GM19240 (cell line): ENCODE results near the gene ZAP70.
"Not testable (repeated sequence)": the region's sequence is repeated elsewhere in the genome, so short reads cannot be mapped to it uniquely, and the experiment has no call there.

Source experiments
- DNase-seq: peaks from one replicate; pipeline ENCODE4 v3.0.0; 2011; ENCODE audit warnings: low spot score; ENCODE audit not compliant: insufficient read length

ZAP70 gene

DNA sequence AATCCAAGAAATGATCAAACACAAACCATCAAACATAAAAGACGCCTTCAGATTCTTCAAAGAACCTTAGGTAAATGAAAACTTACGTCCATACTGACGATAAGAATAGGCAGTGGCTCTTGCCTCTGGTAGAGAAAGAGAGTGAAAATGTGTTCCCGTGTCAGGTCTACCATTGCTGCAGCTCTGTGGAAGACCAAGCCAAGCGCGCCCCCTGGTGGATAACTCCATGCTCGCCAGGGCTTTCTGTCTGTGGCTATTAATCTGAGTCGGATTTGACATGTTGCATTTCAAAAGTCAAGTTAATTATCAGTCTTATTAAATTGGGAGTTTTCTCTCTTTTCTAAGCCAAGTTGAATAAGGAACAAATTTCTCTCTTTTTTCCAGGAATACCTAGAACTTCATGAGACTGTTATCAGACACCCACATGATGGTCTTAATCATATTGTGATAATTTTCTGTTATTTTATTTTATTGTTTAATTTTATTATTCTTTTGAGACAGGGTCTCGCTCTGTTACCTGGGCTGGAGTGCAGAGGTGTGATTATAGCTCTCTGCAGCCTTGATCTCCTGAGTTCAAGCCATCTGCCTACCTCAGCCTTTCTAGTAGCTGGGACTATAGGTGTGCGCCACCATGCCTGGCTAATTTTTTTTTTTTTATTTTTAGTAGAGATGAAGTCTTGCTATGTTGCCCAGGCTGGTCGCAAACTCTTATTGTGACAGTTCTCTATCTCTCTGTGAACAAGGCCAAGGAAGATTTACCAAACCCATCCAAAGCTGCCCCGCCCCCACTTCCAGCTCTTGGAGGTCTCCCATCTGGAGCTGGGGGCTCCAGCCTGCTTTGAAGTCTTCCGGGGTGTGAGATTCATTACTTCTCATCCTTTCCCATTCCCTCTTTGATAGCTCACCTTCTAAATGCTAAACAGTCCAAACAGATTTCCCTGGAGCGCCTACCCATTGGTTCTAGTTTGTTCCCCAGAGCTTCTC is 15.8 kb upstream of the ZAP70 start:
- DNase-seq, result peak; percentile 76

DNA sequence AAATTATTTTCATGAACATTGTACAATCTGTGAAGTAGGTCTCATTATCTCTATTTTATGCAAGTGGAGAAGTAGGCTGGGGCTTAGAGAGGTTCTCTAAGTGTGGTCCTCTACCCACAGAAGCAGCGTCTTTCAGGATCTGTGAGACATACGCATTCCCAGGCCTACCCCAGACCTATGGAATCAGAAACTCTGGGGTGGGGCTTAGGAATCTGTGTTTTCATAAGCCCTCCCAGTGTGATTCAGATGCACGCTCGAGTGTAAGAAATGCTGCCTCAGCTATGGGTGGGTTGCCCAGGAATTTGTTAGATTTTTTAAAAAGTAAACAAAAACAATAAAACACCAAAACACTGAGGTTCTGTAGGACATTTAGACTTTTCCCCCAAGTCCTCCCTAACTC is 14.8 kb upstream of the ZAP70 start:
- no peak for DNase-seq

DNA sequence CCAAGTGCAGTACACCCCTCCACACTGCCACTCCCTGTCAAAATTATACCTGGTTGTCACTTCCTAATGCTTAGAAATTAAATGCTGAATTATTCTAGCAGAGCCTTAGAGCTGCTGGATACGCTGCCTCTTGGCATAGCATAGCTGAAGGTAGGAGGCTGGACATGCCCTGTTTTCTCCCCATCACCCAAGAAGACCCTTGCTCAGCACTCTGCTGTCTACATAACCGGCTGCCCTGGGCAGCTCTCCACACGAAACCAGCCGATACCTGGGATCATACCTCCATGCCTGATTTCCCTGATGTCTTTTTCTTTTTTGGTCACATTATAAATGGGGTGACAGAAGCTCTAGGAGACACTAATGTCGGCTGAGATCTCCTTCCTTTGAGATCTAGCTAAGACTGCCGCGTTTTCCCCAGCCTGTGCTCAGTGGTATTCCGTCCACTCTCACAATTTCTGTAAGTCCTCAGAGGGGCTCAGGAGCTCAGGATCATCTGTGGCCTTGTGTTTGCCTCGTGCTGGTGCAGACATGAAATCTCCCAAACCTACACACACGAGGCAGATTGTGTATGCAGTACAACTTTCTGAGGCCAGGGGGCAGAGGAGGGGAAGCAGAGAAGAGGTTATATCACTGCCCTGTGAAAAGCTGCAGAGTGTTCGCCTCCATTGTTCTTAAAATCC is 13.5 kb upstream of the ZAP70 start:
- no peak for DNase-seq

DNA sequence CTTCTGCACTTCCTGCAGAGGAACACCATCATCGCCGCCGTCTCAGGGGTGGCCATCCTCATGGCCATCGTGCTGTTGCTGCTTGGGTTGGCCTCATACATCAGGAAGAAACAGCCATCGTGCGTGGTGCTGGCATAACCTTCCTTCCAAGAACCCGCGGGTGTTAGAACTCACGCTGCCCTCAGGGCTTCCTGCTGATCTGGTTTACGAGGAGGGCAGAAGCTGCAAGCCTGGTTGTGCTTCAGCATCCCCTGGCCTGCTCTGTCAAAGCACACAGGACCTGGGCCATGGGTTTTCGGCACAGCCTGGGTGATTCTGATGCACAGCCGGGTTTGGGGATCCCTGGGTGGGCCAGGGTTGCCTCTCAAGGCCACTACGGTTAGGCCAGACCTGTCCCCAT is 12.2 kb upstream of the ZAP70 start:
- DNase-seq, result no peak

DNA sequence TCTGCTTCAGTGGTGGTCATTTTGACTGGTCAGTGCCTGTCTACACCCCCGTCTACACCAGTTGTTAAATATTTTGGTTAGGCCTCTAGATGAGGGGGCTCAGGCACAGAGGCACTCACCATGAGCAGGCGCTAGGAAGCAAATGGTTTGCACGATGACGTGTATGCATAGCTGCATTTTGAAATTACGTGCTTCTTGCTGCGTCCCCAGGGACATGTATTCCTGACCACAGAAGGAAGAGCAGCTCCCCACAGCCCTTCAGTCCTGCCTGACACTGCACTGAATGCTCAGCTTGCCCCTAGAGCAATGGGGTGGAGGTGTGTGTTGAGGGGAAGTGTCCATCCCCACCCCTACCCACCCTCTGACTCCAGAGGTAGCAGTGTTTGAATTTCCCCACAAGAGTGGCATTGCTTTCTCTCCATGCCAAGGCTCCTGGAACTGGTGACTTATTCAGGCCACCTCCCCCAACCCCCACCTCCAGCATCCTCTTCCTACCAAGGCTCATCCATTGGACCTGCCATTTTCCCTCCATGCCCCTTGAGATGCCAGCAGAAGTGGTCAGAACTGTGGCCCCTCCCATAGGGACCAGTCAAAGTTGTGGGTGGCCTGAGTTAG is 11.4 kb upstream of the ZAP70 start:
- DNase-seq, result no peak

DNA sequence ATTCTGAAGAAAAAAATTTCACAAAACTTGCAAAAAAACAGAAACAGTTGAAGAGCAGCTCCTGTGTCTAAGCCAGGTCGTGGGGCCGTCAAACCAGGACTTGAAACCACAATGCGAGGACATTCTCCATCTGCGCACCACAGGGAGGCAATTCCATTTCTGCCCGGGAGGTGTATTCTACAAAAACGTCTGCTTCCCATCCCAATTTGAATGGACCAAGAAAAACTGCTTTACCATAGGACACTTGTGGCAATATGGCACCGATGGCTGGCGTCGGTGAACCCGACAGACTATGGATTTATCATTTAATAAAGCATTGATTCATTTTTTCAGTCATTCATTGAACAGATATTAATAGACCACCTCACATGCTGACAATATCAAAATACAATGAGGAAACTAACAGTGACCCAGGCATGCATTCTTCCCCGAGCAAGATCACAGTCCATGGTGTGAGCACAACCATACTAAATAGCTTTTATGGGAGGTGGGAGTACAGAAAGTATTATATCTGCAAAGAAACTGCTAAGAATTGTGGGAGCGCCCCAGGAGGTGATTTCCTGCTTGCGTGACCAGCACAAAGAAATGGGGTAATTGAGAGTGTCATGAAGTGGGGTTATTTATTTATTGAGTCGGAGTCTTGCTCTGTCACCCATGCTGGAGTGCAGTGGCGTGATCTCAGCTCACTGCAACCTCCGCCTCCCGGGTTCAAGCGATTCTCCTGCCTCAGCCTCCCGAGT is 10.5 kb upstream of the ZAP70 start:
- no peak for DNase-seq

DNA sequence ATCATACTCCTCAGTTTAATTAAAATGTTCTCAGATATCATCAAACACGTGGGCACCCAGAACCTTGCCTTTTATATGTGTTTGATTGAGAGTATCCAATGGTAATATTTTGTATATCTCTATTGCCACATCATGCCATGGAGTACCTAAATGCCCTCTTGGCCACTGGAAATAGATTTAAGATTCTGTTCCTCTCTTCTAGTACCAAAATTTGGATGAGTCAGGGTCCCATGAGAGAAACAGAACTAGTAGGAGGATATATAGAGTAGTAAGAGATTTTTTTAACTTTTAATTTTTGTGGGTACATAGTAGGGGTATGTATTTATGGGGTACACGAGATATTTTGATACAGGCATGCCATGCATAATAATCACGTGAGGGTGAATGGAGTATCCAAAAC is 9.6 kb upstream of the ZAP70 start:
- DNase-seq, result no peak

DNA sequence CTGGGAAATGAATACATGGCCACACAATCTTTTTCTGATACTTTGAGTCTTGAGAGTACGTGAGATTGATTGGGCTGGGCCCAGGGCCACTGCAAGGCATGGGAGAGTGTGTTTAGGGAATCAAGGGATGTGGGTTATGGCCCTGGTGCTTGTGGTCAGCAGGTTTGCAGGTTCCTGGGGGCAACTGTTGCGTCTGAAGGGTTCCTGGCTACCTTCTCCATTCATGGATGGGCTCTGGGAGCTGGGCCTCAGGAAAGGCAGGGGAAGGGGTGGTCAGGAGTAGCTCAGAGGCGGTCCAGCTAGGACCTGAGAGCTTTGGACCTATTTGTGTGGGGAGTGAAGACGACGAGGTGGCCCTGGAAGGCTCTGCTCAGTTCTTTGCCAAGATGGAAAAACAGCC is 8.4 kb upstream of the ZAP70 start:
- DNase-seq, result no peak

DNA sequence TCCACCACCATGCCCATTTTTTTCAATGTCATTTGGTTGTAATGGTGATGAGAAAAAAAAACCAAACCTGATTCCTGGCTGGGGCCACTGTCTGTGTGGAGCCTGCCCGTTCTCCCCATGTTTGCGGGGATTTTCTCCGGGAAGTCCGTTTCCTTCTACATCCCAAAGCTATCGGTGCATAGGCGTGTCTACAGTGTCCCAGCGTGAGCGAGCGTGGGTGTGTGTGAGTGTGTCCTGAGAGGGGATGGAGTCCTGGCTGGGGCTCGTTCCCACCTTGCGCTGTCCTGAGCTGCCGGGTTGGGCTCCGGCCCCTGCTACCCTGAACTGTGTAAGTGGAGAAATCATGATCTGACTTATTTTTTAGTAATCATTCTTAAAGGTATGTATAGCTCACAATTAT is 7.3 kb upstream of the ZAP70 start:
- DNase-seq, result no peak

DNA sequence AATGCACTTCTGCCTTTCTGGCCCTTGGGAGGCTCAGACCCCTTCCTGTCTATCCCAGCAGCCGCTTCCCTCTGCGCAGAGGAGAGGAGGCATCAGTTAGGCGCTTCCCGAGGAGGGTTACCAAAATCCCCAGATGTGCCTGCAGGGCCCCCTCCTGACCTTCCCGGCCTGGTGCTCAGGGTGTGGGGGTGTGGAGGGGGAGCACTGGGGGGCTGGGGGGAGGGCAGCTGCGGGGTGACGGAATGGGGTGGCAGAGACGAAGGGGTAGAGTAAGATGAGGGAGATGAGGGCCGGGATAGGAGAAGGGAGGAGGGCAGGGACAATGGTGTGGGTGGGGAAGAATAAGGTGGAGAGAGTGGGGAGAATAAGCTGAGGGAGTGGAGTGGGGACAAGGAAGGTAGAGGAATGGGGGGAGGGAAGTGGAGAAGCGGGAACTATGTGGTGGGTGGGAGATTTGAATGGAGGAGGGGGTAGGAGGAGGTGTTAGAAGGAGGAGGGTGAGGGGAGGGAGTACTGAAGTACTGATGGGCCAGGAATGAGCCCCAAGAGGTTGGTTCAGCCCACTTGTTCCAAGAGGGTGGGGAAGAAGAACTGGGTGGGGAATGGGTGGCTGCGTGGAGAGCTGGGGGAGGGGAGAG is 6.5 kb upstream of the ZAP70 start:
- DNase-seq, result no peak

DNA sequence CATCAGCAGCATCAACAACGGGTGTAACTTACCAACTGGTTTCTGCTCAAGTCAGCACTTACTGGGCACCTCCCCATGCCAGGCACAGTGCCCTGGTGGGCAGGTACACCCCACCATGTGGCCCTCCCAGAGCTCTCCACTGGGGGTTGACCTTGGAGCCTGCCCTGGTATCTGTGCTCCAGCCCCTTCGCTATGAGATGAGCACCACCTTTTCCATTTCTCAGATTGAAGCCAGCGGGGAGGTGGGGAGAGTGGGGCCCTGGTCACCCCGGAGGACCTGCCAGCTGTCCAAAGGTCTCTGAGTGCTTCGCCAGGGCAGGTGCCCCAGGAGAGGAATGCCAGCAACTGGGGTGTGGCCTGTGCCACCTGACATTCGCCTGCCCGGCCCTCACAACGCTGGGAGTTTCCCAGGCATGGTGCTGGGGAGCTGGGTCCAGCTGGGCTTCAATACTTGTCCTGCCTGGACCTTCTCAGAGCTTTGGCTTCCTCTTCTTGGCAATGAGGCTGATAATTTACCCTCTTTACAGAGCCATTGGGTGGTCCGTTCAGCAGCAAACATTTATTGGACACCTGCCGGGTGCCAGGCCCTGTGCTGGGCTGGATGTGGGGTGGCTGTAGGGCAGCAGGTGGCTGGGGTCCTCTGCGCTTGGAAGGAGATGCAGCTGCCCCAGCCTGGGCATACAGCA is 5.9 kb upstream of the ZAP70 start:
- no peak for DNase-seq

DNA sequence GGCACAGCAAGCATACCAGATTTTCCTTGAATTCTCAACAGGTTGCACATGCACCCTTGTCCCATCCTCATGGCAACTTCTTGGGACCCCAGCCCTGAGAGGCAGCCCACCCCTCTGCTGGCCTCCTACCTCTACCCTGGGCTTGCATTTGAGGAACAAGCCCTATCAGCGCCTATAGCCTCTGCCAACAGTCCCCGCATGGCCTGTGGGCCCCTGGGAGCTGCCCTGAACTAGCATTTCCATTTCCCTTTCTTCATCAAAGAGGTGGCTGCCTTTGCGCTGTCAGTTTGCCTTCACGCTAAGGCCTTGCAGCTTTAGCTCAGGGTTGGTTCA is 5.4 kb upstream of the ZAP70 start:
- no peak for DNase-seq

DNA sequence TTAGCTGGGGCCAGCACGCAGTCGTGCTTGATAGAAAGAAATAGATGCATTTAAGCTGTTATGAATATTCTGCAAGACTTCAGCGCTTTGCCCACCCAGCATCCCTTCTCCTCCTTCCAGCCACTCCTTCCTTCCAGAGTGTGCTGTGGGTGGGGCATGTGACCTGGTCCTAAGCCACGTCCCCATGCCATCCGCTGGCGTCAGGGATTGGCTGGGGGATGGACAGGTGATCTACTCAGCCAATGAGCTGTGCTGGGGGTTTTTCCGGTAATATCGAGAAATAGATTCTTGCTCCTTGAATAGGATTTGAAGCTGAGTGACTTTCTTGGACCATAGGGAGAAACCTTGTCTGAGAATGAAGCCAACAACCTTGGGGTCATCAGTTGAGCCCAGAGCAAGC is 4.8 kb upstream of the ZAP70 start:
- no peak for DNase-seq

DNA sequence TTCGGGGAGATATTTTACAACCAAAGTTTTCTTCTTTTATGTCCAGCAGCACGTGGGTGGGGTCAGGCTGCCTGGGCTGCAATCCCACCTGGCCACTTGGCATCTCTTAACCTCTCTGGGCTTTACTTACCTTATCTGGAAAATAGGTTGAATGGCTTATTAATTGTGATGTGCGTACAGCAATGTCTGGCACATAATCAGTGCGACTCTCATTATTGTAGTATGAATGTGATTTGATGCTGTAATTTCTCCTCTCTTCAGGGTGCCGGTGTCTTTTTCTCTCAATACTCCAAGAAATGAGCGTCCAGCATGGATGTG is 2.0 kb upstream of the ZAP70 start:
- no peak for DNase-seq

DNA sequence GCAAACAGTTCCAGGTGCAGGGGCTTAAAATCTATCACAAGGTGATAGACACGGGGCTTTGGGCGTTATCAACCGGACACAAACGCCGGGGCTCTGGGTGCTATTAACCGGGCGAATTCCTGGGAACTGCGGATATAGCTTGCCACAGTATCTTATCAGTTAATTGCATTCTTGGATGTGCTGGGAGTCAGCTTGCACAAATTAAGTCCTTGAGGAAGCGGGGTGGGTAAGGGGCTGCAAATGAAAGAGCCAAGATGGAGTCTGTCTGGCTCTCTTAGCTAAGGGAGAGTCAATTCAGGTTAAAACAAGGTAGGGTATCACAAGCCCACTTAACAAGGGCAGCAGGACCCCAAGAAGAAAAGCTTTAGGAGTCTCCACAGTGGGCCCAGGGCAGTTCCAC is 1.2 kb upstream of the ZAP70 start:
- DNase-seq, result not testable (repeated sequence)

DNA sequence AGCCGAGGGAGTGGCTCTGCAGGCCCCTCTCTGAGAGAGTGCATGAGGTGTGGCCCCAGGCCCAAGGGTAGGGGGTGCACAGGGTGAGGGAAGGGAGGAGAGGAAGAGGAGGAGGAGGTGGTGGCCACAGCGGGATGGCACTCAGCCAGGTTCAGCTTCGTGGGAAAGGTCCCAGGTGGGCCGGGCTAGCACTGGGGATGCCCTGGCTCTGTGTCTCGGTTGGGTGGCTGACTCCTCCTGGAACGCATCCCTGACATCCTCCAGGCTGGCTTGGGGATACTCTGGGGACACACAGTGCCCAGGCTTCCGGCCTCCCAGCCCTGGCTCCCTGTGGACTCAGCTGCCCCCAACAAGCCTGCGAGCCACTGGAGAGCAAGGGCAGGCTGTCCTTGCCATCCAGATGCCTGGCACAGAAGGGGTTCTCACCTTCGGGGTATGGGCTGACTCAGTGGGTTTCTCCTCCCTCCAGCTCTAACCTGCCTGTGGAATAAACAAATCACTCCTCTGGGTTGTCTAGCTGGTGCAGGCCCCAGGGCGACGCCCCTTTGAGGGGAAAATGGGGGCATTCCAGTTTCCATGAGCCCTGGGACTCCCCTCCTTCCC is 582 bp upstream of the ZAP70 start:
- no peak for DNase-seq

DNA sequence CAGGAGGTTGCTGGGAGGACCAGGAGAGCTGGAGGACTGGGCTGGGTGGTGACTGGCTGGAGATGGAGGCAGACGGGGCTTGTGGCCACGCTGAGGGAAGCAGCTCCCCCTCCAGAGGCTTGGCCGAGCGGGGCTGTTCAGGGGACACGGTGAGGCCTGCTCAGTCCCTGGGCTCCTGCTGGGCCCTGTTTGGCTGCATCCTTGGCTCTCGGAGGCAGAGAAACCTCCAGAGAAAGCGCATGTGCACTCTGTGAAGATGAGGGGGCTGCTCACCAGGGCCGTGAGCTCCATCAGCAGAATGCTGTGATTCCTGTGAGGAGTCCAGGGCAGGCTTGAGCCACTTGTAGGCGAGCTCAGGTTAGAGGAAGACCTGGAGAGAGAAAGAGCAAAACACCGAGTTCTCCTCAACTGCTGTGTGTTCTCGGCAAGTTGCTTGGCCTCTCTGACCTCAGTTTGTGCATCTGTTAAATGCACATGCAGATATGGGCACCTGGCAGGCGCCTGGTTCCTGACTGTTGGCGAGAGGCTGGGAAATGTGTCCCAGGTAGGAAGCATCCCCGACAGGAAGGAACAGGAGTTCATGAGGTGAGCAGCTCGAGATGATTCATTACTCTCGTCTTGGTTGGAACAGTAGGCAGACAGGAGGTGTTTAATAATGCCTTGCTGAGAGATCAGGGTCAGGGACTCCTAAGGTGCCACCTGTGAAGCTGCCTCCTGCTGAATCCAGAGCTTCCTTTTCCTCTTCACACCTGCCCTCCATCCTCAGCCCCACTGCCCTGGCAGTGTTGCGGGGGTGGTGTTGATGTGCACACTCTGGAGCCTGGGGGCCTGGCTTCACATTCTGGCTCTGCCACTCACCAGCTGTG is 941 bp downstream of the ZAP70 start:
- DNase-seq, result no peak

DNA sequence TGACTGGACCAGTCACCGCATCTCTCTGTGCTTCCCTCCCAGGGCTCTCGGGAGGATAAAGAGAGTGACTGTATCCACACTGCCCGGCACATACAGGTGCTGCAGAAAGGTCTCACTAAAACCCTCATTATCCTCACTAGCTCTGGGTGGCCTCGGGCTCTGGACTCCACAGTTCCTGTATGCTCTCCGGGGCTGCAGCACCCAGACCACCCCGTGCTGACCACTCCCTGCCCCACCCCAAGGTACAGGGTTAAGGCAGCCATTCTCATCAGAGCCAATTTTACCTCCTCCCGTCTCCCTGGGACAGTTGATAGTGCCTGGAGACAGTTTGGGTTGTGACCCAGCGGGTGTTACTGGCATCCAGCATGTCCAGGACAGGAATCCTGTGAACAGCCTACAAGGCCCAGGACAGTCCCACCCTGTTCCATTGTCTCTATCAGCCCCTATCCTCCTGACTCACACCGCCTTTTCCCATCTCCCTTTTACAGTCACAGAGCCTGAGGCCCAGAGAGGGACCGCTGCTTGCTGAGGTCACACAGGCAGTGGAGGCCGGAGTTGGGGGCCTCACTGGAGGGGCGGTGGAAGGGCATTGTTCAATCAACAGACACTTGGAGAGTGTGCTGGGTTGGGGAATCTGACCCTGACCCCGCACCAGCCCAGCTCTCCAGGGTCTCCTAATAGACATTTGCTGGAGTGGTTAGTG is 1.7 kb downstream of the ZAP70 start:
- DNase-seq, result no peak
